Gastrocnemius medialis (tissue), 4 donors: ENCODE measurements around the gene FYB1. TPM values are rescaled to one million over a fixed set of nuclear protein-coding genes. Genes with fewer than 3 reads are reported as not detected.

Experiments
- ATAC-seq, 2 donors: fragments of 150-250 bp; one replicate each; pipeline ENCODE4 v1.9.1; 2016
- DNase-seq, 2 donors: peaks; one replicate each; pipeline ENCODE4 v3.0.0-alpha.2; 2019
- H3K27ac ChIP-seq, 4 donors: fragments of 200-600 bp; sonication (generic); 1 replicate in 1 of 4; 2 replicates in 3 of 4; pipeline ENCODE4 v1.5.1; 2016 to 2018; ENCODE audit warnings: mild to moderate bottlenecking in 2 of 4, moderate library complexity in 1 of 4
- H3K27me3 ChIP-seq, 3 donors: fragments of 200-600 bp; sonication (generic) in 2 of 3; 1 replicate in 1 of 3; 2 replicates in 2 of 3; pipeline versions ENCODE4 v1.5.1 to v1.6.0; 2016 to 2019; ENCODE audit warnings: mild to moderate bottlenecking in 1 of 3, moderate library complexity in 1 of 3
- H3K36me3 ChIP-seq, 2 donors: fragments of 200-600 bp; sonication (generic) in 1 of 2; one replicate each; pipeline ENCODE4 v1.5.1; 2017 to 2018
- H3K4me1 ChIP-seq, 2 donors: fragments of 200-600 bp; sonication (generic) in 1 of 2; one replicate each; pipeline ENCODE4 v1.5.1; 2016 to 2017; ENCODE audit warnings: mild to moderate bottlenecking in 2 of 2
- H3K4me3 ChIP-seq, 4 donors: fragments of 200-600 bp; sonication (generic) in 3 of 4; 1 replicate in 1 of 4; 2 replicates in 3 of 4; pipeline ENCODE4 v1.5.1; 2016 to 2019; ENCODE audit warnings: mild to moderate bottlenecking in 2 of 4
- H3K9me3 ChIP-seq, 3 donors: fragments of 200-600 bp; sonication (generic) in 2 of 3; 1 replicate in 1 of 3; 2 replicates in 2 of 3; pipeline ENCODE4 v1.5.1; 2016 to 2019
- CTCF ChIP-seq, 5 experiments: fragments of 450-650 bp in 3 of 5; fragments of 200-600 bp in 2 of 5; sonication (generic) in 2 of 5; IDR thresholded peaks in 4 of 5; conservative IDR thresholded peaks in 1 of 5; 1 replicate in 4 of 5; 2 replicates in 1 of 5; pipeline ENCODE4 v1.5.1; 2016 to 2019; ENCODE audit warnings: antibody characterized with exemption in 5 of 5, mild to moderate bottlenecking in 3 of 5, moderate library complexity in 3 of 5
- POLR2A ChIP-seq, 2 donors: fragments of 450-650 bp; IDR thresholded peaks; one replicate each; pipeline ENCODE4 v1.6.1; 2017; ENCODE audit warnings: antibody characterized with exemption in 2 of 2, mild to moderate bottlenecking in 2 of 2, moderate library complexity in 2 of 2
- in situ Hi-C, 4 donors: fragments of 200-750 bp; cut with MboI; loops; one replicate each; pipeline versions ENCODE4 v1.15.0 to v1.8.0; 2017; ENCODE audit warnings: low sequenced_read_pairs in 4 of 4
- intact Hi-C: fragments of 100-400 bp; cut with DNase I; formaldehyde crosslinking; loops from one replicate; pipeline ENCODE4 v1.15.1; 2023; ENCODE audit warnings: low total_unique reads
- total RNA-seq, 4 donors: library from RNA; depleted of rRNA; stranded (reverse); fragments of >200 nt; gene quantifications; one replicate each; pipeline versions ENCODE4 v1.1.0 to v1.2.3, GENCODE V29; 2016

Gene FYB1
- total RNA-seq, 4 donors from 2014 or later: 1.1 to 5.6 (median 2.6) TPM

DNA sequence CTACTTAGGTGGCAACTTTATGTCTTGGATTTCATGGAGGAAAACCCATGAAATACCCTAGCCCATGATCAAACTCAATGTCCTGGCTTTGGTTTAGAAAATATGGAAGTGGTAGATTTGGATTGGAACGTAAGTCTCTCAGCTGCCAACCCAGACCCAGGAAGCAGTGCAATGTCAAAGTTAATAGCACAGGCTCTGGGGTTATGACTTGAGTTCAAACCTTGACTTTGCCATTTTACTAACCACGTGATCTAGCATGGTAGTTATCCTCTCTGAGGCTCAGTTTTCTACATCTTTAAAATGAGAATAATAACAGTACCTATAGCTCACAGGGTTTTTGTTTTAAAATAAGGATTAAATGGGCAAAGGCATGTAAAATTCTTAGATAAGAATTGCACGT lies 13.8 kb downstream of the FYB1 start:
- Histone ChIP-seq H3K27ac (no peak overlapping the region), H3K9me3 (no peaks in the 10 kb centered on the region), H3K4me3 (no peak overlapping the region), H3K36me3 (no peaks in the 10 kb centered on the region), H3K4me1 (no peaks in the 10 kb centered on the region), H3K27me3 (no peaks in the 10 kb centered on the region)
- TF ChIP-seq POLR2A (IDR thresholded peaks at IDR 0.05) (no peak), CTCF (IDR thresholded peaks at IDR 0.05 in 4 of 5, conservative IDR thresholded peaks at IDR 0.05 in 1 of 5) (no peak)
- no peak for DNase-seq
- in situ Hi-C loops: loop anchor here in 1 of 4 donors (25.0 kb wide), 1 partner anchor 357 kb away; no protein-coding TSS in a partner anchor
- intact Hi-C loops: no loop called here
- ATAC-seq: no peak

GRCh38 chr5:39203951-39204350 lies 15.4 kb downstream of the FYB1 start:
- intact Hi-C loops: no loop called here
- Histone ChIP-seq H3K4me1 (no peaks in the 10 kb centered on the region), H3K36me3 (no peaks in the 10 kb centered on the region), H3K27ac (no peak overlapping the region), H3K4me3 (no peak overlapping the region), H3K9me3 (no peaks in the 10 kb centered on the region), H3K27me3 (no peaks in the 10 kb centered on the region)
- in situ Hi-C loops: loop anchor here in 1 of 4 donors (25.0 kb wide), 1 partner anchor 358 kb away; no protein-coding TSS in a partner anchor
- TF ChIP-seq CTCF (IDR thresholded peaks at IDR 0.05 in 4 of 5, conservative IDR thresholded peaks at IDR 0.05 in 1 of 5) (no peak), POLR2A (IDR thresholded peaks at IDR 0.05) (no peak)
- ATAC-seq: no peak
- no peak for DNase-seq

DNA sequence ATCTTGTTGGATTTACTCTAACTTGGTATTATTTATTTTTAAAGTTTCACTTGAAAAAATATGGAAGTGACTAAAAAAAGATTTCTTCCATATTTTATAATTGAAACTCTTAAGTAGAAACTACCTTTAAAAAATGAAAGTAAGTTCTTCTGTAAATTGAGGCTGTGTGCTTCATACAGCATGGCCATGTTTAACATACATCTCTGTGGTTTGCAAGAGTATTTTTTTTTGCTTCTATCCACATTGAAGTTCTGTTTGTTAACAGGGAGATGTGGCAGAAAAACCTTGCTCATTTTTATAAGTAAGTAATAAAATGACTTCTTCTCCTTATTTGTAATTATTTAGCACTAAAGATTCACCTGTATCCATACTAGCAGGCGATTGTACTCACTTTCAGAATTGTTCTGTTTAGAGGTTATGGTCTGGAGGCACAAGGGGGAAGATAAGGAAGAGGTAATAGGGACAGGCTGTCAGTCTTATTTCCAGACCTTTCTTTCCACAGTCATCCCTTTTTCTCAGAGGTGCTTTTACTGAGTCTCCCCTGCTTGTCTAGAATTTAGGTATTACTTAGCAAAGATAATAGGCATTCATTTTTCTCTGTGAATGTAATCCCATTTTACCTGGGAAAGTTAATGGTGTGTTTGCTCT lies 16.0 kb downstream of the FYB1 start:
- no peaks in the 10 kb centered on the region for H3K27me3 ChIP-seq
- H3K4me3 ChIP-seq: no peak overlapping the region

DNA sequence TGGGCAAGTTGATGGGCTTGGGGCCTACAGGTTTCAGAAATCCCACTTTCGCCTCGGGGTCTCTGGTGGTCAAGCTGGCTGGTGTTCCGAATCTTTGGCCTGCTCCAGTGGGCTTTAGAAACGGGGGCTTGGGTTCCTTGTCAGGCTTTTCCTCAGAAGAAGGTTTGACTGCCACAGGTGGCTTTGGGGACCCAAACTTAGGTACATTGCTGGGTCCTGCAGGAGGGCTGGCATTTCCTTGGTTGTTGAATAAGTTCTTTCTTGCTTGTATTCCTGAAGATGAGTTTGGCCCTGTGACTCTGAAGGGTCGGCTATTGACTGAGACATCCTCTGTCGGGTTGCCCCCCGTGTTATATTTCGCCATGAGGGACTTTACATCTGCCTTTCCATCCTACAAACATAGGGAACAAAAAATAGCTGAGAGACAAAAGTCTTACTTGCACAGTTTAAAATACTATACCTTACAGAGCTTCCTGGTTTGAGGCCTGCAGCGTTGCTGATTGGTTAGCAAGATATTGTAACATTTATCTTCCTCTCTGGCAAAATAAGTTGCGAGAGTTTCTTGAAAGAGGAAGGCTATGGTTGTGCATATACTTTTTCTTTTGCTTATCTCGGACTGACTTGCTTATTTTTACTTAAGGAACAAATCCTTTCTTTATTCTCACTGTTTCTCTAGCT lies 16.6 kb downstream of the FYB1 start:
- Histone ChIP-seq H3K4me1 (no peaks in the 10 kb centered on the region), H3K27me3 (no peaks in the 10 kb centered on the region), H3K27ac (no peak overlapping the region), H3K4me3 (no peak overlapping the region), H3K9me3 (no peaks in the 10 kb centered on the region), H3K36me3 (no peaks in the 10 kb centered on the region)
- intact Hi-C loops (no loop called here), in situ Hi-C loops (loop anchor here in 1 of 4 donors (25.0 kb wide), 1 partner anchor 360 kb away; no protein-coding TSS in a partner anchor)
- DNase-seq (no peak), ATAC-seq (no peak)
- TF ChIP-seq POLR2A (IDR thresholded peaks at IDR 0.05): no peak

More for the DNA sequence above, 16.0 kb downstream of the FYB1 start:
- ATAC-seq (no peak), DNase-seq (no peak)
- Histone ChIP-seq H3K4me1 (no peaks in the 10 kb centered on the region), H3K36me3 (no peaks in the 10 kb centered on the region), H3K9me3 (no peaks in the 10 kb centered on the region), H3K27ac (no peak overlapping the region)
- in situ Hi-C loops (loop anchor here in 1 of 4 donors (25.0 kb wide), 1 partner anchor 359 kb away; no protein-coding TSS in a partner anchor), intact Hi-C loops (no loop called here)
- no peak for TF ChIP-seq CTCF (IDR thresholded peaks at IDR 0.05 in 4 of 5, conservative IDR thresholded peaks at IDR 0.05 in 1 of 5)
